ENCODE measurements around the gene XDH.

XDH gene

DNA sequence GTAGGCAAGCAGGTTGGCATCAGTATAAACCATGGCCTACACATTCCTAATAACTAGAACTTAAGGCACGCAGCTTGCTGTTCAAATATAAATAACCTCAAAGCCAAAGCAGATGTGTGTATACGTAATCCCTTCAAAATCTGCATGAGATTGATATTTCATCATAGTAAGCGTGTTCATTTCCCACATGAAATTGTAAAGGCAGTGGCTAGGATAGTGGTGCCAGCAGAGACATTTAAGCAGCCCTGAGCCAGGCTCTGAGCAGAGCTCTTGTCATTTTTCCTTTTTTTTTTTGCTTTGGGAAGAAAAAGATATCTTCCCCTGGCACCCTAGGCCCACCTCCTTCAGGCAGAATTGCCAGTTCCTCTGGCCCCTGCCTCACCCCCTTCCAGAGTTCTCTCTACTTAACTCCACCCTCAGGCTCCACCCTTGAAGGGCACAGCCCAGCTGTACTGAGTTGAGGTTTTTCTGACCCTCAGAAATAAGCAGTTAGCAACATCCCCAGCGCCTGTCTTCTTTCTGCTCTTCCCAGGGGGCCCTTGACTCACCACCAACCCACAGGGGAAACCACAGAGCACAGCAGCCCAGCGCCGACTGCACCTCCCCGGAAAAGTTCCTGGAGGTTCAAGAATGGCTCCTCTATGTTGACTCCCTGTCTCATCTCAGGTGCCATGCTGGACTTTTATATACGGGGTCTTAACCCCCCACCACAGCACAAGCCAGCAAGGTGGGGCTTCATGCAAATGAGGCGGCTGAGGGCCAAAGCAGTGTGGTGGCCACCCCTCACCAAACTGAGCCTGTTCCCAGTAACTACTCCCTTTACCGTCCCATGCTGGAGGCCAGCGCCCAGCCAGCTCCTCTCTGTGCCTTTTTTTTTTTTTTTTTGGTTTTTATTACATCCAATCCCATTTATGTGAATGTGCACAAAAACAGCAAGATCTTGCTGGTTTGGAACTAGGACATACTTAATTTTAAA, 95.9 kb downstream of the XDH start:
- POLR2A ChIA-PET = interaction anchor here (0.6 kb wide), 1 partner anchor 255 kb away, joined by 6 read pairs; no protein-coding TSS in a partner anchor
- CTCF ChIA-PET = interaction anchor here (1.4 to 7.1 kb wide), 3 partner anchors 14 to 607 kb away, joined by 4 to 52 read pairs (median 7); no protein-coding TSS in a partner anchor
- no peak for DNase-seq (ENCODE audit: extremely low spot score)
- TF ChIP-seq, protein P1, sequence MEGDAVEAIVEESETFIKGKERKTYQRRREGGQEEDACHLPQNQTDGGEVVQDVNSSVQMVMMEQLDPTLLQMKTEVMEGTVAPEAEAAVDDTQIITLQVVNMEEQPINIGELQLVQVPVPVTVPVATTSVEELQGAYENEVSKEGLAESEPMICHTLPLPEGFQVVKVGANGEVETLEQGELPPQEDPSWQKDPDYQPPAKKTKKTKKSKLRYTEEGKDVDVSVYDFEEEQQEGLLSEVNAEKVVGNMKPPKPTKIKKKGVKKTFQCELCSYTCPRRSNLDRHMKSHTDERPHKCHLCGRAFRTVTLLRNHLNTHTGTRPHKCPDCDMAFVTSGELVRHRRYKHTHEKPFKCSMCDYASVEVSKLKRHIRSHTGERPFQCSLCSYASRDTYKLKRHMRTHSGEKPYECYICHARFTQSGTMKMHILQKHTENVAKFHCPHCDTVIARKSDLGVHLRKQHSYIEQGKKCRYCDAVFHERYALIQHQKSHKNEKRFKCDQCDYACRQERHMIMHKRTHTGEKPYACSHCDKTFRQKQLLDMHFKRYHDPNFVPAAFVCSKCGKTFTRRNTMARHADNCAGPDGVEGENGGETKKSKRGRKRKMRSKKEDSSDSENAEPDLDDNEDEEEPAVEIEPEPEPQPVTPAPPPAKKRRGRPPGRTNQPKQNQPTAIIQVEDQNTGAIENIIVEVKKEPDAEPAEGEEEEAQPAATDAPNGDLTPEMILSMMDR (IDR thresholded peaks at IDR 0.05; ENCODE audit: control extremely low read depth, extremely low read depth, low read depth, missing control alignments) = no peak

DNA sequence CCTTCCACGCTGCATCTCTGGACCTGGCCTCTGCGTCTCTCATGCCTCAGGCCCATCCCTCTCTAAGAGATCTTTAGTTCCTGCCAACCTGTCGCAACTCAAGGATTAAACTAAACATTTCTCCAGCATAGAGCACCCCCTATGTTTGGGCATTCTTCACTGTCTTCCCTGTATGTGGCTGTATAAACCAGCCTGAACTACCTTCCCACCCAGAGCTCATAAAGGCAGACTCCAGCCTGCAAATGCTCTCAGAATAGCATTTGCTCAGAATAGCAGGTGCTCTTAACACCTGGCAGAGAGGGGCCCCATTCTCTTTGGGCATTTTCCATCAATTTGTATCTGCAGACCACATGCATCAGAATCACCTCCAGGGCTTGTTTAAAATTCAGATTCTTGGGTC, 97.1 kb downstream of the XDH start:
- DNase-seq (ENCODE audit: extremely low spot score) = no peak
- ChIA-PET POLR2A (no interaction called here), CTCF (interaction anchor here (1.1 to 1.4 kb wide), 2 partner anchors 16 to 17 kb away, joined by 3 to 4 read pairs; no protein-coding TSS in a partner anchor)
- TF ChIP-seq, protein P1 (IDR thresholded peaks at IDR 0.05; ENCODE audit: control extremely low read depth, extremely low read depth, low read depth, missing control alignments) = no peak

DNA sequence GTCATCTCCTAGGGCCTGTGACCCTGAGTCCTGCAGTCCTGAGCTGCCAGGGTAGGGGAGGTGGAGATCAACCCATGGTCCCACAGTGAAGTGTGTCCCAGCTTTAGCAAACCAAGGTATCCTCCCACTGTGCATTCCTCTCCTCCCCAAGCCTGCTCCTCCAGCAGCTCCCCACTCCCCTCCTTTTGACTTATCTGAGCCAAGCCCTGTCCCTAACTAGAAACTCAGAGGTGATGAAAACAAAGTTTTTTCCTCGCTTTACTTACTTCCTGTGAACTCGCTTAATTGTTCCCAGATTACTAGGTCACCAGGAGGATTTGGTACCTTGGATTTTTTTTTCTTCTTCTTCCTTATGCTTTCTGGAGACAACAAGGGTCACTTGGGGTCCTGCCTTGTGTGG, 99.8 kb downstream of the XDH start:
- CTCF ChIA-PET = interaction anchor here (1.2 kb wide), 1 partner anchor 11 kb away, joined by 3 read pairs; no protein-coding TSS in a partner anchor
- TF ChIP-seq, protein P1 (IDR thresholded peaks at IDR 0.05; ENCODE audit: control extremely low read depth, extremely low read depth, low read depth, missing control alignments) = no peak
- no peak for DNase-seq (ENCODE audit: extremely low spot score)
- POLR2A ChIA-PET = no interaction called here

DNA sequence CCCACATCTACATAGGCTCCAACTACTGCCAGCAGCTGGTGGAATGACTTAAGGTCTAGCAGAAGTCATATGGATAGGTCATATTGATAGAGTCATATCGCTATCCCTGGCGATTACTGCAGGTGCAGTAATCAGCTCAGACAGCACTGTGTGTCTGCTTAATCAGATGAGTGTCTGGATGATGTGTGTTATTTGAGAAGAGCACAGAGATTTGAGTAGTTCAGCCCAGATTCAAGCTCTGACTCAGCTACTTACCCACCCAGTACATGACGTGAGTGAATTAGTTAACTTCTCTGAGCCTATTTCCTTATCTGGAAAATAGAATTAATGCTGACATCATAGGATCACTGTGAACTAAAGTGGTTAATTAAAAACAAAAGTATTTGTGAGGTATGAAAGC, 101.6 kb downstream of the XDH start:
- TF ChIP-seq, protein P1 (IDR thresholded peaks at IDR 0.05; ENCODE audit: control extremely low read depth, extremely low read depth, low read depth, missing control alignments) = no peak
- POLR2A ChIA-PET = no interaction called here
- no peak for DNase-seq (ENCODE audit: extremely low spot score)
- CTCF ChIA-PET = interaction anchor here (1.1 to 2.1 kb wide), 3 partner anchors 10 to 21 kb away, joined by 3 to 10 read pairs (median 3); no protein-coding TSS in a partner anchor

DNA sequence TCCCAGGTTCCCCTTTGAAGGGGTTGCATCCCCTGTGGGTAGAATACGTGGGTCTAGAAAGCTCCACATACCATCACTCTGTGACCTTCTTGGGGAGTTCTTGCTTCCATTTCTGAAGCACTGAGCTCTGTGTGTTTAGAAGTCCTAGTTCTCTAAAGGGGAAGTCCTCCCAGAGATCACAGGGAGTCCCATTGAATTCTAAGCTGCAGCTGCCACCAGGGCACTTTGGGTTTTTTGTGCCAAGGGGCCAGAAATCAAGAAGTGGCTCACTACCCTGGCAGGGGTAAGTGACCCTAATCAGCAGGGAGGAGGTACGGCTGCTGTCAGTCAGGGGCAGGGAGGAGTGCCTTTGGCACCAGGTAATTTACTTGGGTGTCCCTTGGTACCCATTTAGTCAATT, 109.7 kb downstream of the XDH start:
- ChIA-PET CTCF (interaction anchor here (0.6 to 1.6 kb wide), 3 partner anchors 14 to 593 kb away, joined by 3 to 5 read pairs (median 4); no protein-coding TSS in a partner anchor), POLR2A (no interaction called here)
- DNase-seq (ENCODE audit: extremely low spot score) = no peak
- TF ChIP-seq, protein P1 (IDR thresholded peaks at IDR 0.05; ENCODE audit: control extremely low read depth, extremely low read depth, low read depth, missing control alignments) = no peak

DNA sequence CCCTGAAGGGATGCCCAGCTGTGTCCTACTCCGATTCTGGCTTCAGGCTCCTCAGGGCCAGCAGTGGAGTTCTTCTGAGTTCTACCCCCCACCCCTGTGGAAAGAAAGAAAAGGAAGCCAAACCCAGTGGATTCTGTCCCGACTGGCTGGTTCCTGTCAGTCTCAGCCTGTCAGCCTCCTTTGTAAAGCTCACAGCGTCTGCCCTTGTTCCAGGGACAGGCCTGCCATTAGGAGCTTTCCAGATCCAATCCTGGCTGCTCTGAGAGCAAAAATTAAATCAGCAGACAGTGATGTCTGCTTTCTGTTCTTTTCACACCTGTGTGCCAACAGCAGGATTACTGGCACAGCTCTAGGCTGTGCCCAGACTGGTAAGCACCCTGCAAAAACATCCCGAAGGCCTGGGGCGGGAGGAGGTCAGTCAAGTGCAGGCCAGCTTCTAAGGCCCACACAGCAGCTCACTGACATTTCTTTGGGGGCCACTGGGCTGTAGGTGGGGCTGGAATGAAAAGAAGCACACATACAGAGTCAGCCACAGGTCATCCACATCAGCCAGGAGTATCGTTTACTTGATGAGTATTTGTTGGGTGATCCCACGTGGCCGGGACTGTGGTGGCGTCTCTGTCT, 111.5 kb downstream of the XDH start:
- DNase-seq (ENCODE audit: extremely low spot score) = no peak
- TF ChIP-seq, protein P1 (IDR thresholded peaks at IDR 0.05; ENCODE audit: control extremely low read depth, extremely low read depth, low read depth, missing control alignments) = no peak
- CTCF ChIA-PET = interaction anchor here (0.9 to 1.5 kb wide), 2 partner anchors 10 to 11 kb away, joined by 3 read pairs; no protein-coding TSS in a partner anchor
- POLR2A ChIA-PET = no interaction called here
